GM12874 (cell line): Measurements from ENCODE around the gene AAK1.

Experiments used
- TF ChIP-seq, protein P1 (sequence below): IDR thresholded peaks from 2 replicates; pipeline ENCODE4 v1.5.1; 2011; ENCODE audit warnings: low read depth, mild to moderate bottlenecking, control low read depth, low read length, moderate library complexity; ENCODE audit not compliant: insufficient read depth

Gene AAK1

DNA sequence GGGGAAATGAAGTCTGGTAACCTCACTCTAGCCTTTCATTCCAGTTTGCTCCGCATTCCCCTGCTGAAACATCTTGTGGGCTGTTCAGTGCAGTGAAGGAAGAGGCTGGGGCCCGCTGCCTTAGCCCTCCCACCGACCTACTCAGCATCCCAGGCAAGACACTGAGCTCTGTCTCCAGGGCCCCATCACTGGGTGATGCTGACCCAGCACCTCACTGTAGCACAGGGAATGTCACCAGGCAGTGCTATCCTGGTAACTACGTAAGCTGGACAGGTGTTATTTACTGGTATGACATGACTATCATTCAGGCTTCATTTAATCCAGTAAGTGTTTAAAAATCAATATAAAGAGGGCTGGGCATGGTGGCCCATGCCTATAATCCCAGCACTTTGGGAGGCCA lies 105.3 kb downstream of the AAK1 start:
- TF ChIP-seq, protein P1, sequence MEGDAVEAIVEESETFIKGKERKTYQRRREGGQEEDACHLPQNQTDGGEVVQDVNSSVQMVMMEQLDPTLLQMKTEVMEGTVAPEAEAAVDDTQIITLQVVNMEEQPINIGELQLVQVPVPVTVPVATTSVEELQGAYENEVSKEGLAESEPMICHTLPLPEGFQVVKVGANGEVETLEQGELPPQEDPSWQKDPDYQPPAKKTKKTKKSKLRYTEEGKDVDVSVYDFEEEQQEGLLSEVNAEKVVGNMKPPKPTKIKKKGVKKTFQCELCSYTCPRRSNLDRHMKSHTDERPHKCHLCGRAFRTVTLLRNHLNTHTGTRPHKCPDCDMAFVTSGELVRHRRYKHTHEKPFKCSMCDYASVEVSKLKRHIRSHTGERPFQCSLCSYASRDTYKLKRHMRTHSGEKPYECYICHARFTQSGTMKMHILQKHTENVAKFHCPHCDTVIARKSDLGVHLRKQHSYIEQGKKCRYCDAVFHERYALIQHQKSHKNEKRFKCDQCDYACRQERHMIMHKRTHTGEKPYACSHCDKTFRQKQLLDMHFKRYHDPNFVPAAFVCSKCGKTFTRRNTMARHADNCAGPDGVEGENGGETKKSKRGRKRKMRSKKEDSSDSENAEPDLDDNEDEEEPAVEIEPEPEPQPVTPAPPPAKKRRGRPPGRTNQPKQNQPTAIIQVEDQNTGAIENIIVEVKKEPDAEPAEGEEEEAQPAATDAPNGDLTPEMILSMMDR, result no peak

DNA sequence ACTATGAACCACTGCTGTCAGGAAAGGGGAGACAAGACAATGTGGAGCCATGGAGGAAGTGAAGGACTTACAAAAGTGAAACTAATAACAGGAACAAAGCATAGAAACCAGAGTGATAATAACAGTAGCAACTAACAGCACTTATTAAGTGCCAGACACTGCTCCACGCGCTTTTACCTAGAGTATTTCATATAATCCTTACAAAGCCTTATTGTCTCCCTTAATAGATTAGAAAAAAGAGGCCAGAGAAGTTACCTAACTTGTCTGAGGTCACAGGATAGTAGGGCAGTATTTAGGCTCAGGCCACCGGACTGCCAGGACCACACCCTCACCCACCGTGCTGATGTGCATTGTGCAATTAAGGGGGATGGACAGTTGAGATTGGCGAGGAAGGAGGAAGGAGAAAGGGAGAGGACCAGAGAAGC lies 107.7 kb downstream of the AAK1 start:
- TF ChIP-seq, protein P1, result no peak

DNA sequence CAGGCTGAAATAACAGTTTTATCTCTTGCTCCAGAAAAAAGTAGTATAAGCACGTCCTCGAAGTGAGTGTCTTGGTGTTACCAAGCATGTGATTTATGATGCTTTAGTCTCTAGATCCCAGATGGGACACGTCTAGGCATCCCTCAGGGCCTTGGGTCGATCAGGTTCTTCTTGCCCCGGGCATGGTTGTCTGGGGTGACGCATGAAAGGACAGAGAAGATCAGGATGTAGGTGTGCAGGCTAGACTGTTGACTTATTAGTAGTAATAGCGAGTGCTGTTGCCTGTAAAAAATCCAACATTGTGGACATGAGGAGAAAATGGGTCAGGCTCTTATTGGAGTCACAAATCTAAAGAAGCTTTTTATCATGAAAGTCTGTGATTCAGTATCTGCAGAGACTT lies 112.4 kb downstream of the AAK1 start:
- TF ChIP-seq, protein P1, result no peak

DNA sequence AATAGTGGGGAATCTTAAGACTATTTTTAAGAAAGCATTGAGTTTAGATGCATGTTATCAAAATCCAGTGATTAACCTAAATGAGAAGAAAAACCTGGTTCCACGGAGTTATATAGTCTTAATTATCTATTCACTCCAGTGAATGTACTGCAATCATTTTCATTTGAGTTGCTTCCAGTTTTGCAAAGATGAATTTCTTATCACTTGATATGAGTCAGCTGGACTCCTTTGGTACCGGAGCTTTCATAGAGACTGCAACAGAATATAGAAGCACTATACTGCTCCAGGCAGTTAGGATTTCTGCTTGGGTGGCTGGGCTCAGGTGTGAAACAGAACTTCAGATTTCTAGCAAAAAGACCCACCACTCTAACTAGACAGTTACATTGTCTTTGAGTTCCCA lies 114.1 kb downstream of the AAK1 start:
- TF ChIP-seq, protein P1, result no peak

DNA sequence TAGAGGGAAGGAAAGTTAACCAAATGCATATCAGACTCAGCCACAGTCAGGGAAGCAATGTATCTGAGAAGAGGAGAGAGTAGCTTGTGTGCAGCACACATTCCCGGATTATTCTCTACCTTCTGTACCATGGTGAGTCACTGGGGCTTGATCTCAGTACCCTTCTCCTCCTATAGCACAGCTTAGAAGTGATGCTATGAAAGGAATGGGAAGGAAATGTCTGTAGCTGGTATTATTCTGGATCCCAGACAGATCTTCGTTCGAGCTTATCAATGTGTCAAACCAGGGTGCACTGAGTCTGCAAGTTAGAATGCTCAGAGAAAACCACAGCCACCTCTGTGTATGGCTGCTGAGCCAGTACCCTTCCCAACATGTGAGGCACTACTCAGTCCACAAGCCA lies 118.3 kb downstream of the AAK1 start:
- TF ChIP-seq, protein P1, result no peak

DNA sequence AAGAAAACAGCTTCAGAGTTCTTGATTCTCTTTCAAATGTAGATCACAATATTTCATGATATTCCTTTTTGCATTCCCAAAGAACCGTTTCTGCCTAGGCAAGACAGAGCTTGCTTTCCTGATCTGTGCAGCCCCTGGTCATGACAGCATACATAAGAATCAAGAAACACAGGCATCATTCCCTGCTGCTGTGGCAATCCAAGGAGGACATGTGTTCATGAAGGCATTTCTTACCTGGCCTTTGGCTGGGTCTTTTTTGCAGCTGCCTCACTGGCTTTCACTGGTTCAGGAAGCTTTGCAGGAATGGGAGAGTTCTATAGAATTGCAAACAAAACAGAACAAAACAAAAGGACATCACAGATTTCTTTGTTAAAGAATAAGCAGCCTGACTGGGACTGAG lies 118.7 kb downstream of the AAK1 start:
- TF ChIP-seq, protein P1, result no peak

DNA sequence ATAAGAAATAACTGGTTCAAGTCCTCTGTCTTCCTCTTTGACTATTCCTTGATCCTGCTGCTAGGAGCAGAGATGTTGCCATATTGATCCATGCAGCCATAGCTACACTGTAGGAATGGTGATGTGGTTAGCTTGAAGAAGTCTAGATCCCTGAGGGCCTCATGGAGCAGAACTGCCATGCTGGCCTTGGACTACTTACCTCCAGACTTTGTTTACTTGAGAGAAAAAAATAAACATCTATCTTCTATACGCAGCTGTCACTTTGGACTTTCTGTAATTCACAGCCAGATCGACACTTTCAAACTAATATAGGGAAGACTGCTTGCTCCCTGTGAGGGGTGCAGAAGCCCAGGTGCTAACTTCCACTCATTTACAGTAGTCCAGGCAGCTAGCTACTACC lies 121.8 kb downstream of the AAK1 start:
- TF ChIP-seq, protein P1, result no peak

DNA sequence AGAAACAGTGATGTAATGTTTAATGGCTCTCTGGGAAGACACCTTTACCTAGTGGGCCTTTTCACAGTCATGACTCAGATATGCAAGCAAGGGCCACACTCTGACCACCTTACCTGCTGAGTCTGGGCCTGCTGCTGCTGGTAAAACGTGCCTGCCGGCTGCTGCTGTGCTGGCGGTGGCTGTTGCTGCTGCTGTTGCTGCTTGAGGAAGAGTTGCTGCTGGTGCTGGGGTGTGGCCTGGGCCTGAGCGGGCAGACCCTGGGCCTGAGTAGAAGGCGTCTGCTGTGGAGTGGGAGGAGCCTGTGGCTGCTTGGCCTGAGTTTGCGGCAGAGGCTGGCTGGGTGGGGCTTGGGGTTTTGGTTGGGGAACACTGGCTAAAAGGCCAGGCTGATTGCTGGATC lies 124.7 kb downstream of the AAK1 start:
- TF ChIP-seq, protein P1, result no peak
